ENCODE data around the gene PAK4.
"Not testable (repeated sequence)": the region's sequence is repeated elsewhere in the genome, so short reads cannot be mapped to it uniquely, and the experiment has no call there.

Gene PAK4

GRCh38 chr19:39130337-39131254 is 5.0 kb downstream of the PAK4 start:
- DNase-seq, result no peak

DNA sequence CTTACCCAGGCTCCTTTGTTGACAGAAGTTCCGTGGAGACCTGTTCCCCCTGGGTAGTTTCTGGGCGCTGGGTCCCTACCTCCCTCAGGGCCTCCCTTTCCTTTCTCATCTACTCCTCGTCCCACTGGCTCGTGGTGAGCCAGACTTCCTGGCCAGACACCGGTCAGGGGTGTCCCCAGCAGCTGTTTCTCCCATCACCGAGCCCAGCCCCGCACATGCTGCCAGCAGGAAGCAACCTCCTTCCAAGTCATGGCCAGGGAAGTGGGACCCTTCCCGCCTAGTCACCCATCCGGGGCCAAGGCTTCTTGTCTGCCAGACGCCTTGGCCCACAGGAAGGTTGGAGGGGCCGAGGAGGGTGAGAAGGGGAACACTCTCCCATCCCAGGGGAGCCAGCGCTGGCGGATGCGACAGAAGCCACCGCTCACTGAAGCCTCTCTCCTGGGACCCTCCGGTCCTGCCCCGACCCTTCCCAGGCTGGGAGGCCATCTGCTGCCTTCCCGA is 5.7 kb downstream of the PAK4 start:
- DNase-seq, result no peak

DNA sequence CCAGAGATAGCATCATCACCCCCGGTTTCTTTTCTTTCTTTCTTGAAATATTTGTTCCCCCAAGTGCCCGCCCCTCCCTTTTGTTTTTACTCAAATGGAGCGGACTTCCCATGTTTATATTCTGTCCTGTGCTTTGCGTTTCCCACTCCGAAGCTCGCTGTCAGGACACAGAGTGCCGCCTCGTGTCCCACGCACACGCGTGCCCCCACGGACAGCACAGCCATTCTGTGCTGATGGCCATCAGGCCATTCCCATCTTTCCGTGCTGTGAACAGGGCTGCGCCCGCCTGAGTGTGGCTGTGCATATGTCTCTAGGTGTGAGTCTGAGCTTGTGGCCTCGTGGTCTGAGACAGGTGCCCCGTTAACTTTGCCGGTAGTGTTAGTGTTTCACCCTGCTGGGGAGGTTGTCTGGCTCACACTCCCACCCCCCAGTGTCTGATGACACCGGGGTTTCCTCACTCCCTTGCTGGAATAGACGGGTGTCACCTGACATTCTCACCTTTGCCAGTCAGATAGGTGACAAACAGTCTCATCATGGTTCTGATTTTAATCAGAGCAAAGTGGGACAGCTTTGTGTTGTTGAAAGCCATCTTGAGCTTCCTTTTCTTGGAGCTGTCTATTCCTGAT is 6.9 kb downstream of the PAK4 start:
- no peak for DNase-seq

DNA sequence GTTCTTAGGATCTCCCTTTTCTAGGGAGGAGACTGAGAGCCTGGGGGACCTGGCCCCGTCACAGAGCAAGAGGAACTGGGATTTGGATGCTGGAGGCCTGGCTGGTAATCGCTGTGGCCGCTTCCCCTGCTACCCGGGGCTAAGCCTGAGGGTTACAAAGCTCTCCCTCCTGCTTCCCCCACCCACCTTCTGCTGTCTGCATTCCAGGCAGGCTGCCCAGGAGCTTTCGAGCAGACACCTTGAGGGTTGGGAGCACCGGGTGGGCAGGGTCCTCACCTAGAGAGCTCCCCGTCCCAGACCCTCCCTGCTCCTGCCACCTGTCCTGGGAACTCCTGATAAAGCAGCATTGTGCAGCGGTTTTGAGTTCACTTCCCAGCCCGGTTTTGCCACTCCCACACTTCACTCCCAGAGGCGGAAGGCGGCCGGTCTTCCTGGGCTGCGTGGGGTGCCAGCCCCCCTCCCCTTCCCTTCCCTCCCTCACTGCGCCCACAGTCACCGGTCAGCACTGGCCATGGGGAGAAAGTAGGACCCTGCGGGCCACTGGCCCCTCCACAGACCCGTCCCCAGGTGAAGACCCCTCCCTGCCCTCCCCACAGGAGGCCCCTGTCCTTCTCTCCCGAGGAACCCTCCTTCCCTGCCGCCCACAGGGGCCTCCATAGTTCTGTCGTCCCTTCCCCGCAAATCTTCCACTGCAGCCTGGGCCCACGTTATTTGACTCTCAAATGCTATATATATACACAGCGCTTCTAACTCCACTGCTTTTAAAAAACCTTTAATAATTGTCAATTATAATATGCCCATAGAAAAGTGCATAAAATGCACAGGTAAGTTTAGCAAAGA is 8.1 kb downstream of the PAK4 start:
- no peak for DNase-seq

DNA sequence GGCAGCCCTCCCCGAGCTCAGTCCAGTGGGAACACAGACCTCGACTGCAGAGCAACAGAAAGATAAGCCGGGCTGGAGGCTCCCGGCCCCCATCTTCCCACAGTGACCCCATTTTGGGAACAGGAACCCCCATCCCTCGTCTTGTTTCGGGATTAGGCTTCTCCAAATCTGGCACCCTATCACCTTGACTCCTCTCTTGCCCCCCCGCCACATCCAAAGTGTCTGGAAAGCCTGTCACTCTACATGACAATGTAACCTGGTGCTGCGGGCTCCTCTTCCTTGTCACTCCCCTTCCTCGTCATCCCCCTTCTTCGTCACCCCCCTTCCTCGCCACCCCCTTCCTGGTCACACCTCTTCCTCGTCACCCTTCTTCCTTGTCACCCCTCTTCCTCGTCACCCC is 10.1 kb downstream of the PAK4 start:
- no peak for DNase-seq

GRCh38 chr19:39136225-39136940 is 10.8 kb downstream of the PAK4 start:
- no peak for DNase-seq

DNA sequence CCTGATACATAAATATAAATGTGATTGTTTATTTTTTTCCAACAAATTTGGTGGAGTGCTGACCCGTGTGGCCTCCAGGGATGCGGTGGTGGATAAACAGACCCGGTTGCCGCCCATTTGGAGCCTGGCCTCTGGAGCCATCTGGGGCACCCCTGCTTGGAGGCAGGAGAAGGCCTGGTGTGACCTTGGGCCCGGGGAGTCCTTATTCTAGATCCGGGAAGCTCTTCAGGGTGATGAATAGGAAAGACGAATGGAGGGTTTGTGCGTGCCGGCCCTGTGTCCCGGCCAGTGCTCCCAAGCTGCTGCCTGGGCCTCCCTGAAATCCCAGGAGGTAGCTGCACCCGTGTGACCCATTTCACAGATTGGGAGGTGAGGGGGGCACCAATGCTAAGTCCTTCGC is 11.5 kb downstream of the PAK4 start:
- no peak for DNase-seq

- DNase-seq, result no peak
Observed at GRCh38 chr19:39138221-39139211, 12.9 kb downstream of the PAK4 start.

DNA sequence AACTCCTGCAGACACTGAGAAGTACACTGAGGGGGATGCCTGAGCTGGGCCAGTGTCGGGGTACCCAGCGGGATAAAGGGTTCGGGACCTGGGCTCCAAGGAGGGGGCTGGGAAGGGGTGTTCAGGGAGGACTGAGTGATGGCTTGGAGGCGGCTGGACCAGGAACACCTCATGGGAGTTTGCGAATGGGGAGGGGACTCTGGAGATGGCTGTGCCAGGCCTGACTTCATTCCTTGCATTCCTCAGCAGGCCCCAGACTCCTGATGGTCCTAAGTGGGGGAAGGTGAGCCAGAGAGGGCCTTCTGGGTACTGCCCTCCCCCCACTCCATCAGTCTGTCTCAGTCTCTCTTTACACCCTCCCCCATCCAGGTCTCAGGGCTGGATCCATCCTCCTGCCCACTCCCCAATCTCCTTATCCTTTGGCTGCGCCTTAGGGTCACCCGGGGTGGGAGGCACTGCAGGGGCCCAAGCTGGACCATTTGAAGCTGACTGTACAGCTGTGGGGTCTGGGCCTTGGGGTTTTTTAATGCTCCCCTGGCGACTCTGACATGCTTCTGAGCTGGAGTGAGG is 13.8 kb downstream of the PAK4 start:
- no peak for DNase-seq

DNA sequence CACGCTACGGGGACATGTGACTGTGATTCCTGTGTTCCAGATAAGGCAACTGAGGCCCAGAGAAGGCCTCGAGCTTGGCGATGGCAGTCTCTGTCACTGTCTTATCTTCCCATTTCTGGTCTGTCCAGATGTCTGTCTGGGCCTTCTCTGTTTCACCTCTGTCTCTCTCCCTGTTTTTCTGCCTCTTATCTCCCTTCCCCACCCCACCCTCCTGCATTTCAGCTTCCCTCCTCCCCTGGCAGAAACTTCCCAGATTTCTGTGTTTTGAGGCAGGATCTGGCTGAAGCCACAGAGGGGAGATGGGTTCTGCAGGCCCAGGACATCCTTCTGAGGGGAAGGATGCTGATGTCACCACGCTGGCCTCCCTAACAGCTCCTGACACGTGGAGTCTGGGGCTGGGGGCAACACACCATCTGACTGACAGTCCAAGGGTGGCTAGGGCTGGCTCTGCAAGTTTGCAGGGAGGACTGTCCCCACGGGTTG is 14.4 kb downstream of the PAK4 start:
- no peak for DNase-seq

DNA sequence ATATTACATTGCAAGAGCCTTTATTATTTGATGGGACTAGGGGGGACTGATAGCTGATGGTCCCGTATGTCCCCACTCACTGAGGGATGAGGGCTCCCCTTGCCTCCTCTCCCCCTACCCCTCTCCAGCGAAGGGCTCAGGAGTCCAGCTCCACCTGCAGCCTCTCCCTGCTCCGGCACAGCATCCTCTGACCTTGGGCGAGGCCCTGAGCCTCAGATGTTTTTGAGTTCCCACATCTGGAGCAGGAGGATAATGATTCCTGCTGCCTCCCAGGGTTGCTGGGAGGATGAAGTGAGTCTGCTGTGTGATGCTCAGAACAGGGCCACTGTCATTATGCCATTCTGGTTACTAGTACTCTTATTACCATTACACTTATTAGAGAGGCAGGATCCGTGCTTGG is 15.0 kb downstream of the PAK4 start:
- DNase-seq, result no peak

- DNase-seq, result no peak
Observed at GRCh38 chr19:39141929-39142328, 16.3 kb downstream of the PAK4 start.

GRCh38 chr19:39142630-39143029 is 17.0 kb downstream of the PAK4 start:
- DNase-seq, result no peak

- DNase-seq, result not testable (repeated sequence)
Observed at GRCh38 chr19:39143757-39144289, 18.2 kb downstream of the PAK4 start.

DNA sequence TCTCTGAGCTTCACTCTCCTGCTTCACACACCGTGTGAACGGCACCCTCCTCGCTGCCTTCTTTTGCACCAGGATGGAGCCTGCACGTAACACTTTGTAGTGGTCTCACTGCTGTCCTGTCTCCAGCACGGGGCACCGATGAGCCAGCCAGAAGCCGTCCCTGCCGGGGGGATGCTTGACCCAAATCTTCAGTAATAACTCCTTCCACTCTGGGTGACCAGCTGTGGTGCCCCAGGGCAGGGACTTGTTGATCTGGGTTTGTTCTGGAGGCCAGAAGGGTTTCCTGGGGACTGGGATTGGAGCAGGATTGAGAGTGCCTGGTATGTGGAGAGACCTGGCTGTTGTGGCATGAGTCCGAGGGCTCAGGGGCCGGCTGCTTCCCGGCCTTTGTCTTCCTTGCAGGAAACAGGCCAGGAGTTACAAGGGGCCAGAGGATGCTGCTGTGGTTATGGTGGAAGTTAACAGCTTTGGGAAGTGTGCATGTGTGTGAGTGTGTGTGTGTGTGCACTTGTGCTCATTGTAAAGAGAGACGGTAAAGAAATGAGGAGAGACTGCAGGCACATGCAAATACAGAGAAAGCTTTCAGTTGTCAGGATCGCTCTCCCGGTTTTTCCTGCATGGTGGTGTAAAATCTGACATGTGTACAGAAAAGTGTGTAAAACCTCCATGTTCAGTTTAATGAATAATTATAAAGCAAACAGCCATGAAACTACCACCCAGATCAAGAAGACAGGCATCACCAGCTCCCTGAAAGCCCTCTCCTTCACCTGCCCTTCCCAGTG is 18.9 kb downstream of the PAK4 start:
- DNase-seq, result no peak

GRCh38 chr19:39145180-39145953 is 19.8 kb downstream of the PAK4 start:
- no peak for DNase-seq

GRCh38 chr19:39146091-39146490 is 20.5 kb downstream of the PAK4 start:
- no peak for DNase-seq

GRCh38 chr19:39146686-39147450 is 21.3 kb downstream of the PAK4 start:
- DNase-seq, result no peak

Measured in effector CD4-positive, alpha-beta T cell (primary cell).